ENCODE measurements around the gene DTHD1.

Gene DTHD1

DNA sequence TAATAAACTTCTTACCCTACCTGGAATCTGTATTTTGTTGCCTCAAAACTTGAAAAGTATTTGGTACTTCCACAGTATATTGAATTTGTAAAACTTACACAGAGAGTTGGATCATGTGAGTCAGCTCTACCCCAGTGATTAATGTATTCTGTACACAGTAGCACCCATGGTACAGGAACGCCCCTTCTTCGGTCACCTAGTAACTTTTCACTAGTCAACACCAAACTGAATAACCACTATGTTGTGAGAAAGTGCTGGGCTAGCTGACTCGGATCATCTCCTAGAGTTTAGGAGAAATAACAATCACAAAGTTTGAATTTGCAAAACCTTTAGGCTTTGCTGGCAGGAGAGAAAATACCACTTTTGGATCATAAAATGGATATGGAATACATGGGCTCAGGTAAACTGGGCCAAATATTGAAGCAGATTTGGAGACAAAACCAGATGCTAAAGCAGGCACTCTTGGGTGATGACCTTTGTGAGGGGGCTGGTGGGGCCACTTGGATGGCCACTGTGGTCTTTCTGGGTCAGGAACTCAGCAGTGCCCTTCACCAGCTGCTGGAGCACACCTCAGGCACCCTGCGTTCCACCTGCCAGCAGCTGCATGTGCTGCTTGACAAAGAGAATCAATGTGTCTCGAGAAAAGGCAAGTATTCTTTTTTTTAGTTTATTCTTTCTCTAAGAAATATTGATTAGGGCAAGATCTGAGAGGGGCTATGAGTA is at the start of gene DTHD1:
Gene DTHD1, plus strand, starts transcription at position 233 of the 723 bp plus-strand sequence. Its CDS starts 143 bp downstream, at position 376.
- no peak for DNase-seq

DNA sequence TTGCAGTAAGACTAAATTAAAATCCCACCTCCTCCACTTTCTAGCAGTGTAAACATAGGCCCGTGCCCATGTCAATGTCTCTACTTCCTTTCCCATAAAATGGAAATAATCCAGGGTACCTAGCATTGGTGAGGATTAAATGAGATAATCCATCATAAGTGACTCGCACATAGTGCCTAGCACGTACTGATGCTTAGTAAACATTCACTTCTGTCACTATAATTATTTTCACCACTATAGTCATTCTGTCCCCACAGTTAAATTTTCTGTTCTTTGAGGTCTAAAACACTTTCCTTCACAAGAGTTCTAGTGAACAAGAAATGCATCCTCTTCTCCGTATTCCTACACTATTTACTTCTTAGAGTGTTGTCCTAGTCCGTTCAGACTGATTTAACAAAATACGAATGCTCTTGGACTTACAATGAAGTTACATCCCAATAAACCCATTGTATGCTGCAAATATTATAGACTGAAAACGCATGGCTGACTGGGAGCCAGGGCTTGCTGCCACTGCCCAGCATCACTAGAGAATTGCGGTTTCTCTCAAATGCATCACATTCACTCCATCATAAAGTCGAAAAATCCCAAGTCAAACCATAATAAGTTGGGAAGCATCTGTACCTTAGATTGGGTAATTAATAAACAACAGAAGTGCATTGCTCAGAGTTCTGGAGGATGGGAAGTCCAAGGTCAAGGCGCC is 47.7 kb upstream of the DTHD1 start:
- no peak for DNase-seq

DNA sequence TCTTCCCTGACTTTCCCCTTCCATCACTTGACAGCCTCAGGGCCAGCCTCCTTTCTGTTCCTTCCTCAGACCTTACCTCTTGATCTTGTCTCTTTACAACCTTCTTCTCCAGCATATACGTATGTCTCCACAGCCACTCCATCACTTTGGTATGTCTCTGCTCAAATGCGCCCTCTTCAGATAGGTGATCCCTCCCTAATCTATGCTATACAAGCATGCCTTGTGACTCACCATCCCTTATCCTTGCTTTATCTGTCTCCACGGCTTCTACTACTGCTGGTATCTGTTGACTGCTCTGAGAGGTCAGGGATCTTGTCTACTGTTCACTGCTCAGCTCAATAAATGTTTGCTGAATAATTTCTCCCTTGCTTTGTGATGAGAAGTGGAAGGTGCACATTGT is 46.1 kb upstream of the DTHD1 start:
- no peak for DNase-seq

DNA sequence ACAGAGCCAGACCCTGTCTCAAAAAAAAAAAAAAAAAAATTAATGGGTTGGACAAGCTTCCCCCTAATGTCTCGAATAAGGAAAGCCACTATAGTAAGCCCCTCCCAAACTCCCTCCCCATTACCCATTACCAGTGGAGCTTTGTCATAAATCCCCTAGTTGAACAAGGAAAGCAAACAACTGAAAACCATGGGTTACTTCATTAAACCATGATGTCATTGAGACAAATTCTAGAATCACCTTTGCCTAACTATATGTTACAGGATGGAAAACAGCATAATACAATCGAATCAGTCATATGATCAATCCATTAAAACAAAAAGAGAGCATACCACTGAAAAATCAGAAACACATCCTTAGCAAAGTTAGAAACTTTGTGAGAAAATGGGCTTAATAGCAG is 45.3 kb upstream of the DTHD1 start:
- no peak for DNase-seq

DNA sequence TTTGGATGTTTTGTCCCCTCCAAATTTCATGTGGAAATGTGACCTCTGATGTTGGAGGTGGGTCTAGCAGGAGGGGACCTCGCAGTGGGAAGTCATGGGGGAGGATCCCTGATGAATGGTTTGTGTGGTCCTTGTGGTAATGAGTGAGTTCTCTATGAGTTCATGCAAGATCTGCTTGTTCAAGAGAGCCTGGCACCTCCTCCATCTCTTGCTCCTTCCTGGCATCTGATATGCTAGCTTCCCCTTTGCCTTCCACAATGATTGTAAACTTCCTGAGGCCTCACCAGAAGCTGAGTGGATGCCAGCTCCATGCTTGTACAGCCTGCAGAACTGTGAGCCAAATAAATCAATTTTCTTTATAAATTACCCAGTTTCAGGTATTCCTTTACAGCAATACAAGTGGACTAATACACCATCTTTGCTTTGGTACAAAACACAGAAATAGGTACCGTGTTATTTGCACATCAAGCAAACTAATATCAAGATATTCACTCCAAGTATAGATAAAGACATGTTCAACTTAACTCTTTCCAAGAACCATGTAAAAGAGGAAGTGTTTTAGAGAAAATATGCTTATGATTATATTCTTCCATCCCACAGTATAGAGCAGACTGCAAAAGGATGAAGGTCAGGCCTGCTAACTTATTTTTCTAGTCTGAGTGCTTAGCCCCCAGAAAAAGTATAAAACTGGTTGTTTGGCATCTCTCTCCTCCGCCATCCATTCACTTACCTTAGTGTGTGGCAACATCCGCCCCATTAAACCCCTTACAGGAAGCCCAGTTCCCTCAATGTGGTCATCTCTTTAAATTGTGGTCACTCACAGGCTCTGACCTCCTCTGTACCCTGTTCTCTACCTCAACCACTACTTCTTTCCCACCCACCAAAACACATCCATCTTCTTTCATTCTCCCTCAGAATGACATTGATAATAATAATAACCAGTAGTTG is 43.8 kb upstream of the DTHD1 start:
- DNase-seq: no peak

DNA sequence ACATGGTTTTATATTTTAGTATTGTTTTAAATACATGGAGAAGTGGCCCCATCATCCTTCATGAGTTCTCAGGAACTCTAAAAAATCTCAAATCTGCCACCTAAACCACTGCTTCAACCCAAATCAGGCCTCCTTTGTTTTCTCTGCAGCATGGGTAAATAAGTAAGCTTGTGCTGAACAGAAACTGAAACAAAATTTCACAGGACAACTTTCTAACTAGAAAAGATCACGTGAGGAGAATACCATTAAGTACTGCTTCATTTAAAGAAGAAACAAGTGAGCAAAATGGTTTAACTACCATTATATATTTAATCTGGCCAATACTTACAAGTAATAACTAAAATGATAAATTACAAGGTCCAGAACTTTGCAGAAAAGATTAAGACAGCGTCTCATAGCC is 39.6 kb upstream of the DTHD1 start:
- no peak for DNase-seq

DNA sequence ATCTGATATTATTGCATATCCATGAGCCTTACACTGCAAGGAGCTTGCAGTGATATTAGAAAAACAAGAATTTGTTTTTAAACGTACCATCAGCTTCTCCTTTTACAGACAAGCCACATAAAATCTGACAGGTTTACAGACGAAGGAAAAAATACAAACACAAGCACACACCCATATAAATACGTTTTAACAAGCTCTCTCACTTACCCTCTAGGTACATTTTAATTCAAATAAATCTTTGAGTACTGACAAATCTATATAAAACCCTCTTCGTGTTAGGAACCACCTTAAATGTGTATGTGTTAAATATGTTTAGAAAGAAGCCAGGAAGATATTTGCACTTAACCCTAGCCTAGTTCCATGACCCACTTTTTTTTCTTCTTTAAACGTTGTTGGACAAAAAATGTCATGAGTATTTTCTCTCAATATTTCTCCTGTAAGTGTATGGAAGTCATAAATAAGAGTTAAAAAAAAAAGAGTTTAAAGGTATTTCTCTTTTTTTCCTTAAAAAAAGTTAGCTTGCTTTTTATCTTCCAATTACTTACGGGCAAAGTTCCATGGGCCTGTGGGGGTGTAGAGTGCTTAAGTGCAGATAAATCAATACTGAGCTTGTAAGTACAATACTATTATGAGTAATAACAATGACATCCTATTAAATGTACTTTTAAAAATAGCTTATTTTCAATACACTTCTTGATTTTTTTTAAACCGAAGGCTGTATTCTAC is 38.6 kb upstream of the DTHD1 start:
- no peak for DNase-seq

DNA sequence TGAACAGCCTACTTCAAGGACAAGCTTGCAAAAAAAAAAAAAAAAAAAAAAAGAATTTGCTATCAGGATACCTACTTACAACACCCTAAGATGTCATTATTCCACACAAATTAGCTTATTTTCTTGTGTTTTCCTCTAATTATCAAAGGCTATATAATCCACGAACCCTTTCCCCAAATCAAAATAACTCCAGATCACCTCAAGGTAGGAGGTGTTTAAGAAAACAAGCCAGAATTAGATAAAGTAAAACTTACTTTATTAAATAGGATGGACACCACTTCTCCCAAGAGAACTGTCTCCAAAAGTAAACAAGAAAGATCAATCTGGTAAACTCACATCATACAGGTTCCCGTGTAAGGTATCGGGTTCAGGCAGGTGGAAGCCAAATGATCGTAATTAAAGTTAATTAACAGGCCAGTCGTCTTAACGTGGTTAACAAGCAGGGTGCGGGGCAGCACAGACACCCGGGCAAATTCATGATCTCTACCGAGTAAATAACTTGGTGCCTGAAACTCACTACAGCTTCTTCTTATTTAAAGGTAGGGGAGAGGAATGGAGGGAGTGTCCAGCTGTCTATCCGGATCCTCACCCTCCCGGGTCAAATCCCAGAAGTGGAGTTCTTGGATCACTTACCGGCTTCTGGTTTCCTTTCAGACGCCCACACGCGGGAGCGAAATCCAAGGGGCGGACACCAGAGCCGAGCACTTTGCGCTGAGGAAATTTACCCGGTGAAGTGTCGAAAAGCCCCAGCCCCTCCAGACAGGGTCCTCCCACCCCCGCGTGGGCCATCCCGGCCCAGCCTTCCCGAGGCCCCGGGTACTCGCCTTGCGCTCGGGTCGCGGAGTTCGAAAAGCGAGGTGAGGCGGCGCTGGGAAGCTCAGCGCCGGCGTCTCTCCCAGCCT is 37.8 kb upstream of the DTHD1 start:
- no peak for DNase-seq

DNA sequence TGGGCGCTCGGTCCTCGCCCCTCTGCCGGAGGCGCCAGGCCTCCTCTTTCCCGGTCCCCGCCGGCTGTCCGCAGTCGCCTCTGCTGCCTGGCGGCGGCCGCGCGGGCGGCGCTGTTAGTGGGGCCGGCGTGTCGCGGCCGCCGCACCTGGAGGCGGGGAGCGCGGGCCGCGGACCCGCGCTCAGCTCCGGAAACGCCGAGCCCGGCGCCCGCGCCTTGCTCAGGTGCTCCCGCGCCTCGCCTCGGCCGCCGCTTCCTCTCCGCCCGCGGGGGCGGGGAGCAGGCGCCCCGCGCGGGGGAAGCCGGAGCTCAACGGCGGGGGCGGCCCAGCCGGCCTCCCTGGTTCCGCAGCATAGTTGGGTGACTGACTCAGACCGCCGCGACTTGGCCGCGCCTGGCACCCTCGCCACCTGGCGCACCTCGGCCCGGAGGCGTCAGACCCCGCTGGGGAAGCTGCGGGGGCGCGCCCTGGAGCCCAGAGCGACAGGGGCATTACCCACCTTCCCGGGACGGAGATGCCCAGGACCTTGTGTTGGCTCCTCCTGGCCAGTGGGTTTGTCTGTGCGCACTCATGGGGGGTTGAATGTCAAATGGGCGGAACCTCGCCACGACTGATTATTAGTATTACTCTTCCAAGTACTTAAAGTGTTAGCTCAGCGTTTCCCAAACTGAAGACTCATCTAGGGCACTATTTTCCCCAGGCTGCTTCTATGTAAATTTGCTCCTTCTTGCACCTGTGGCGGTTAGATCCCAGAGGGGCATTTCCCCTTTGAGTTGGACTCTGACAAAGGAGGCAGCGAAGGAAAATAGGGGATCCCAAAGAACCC is 36.9 kb upstream of the DTHD1 start, which contains the start of gene ARAP2:
Gene ARAP2, minus strand, starts transcription at position 258 of the 826 bp plus-strand sequence. CDS start 15,028 bp downstream, outside the sequence.
- no peak for DNase-seq

DNA sequence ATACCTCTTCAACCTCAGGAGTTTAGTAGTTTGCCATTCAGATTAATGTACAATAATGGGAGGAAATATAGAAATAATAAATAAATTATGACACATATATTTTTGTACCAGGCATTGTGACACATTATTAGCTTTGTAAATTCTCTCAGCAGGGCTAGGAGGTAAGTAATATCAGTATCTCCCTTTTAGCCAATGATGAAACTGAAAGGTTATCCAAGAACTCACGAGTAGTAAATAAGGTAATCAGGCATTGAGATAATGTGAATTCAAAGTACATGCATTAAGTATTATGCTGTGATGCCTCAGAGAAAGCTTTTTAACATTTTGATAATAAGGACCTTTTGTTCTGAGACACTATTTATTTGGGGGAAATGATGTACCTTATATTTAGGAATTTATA is 31.8 kb upstream of the DTHD1 start:
- DNase-seq: no peak

DNA sequence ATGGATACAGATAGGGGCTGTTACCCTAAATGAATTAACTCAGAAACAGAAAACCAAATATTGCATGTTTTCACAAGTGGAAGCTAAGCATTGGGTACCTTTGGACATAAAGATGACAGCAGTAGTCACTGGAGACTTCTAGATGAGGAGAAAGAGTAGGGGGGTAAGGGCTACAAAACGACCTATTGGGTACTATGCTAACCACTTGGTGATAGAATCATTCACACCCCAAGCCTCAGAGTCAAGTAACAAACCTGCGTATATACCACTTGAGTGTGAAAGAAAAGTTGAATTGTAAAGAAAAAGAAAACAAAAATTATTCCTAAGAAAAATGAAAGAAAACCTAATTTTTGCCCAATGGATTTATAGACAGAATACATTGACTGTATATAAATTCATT is 29.4 kb upstream of the DTHD1 start:
- DNase-seq: no peak

DNA sequence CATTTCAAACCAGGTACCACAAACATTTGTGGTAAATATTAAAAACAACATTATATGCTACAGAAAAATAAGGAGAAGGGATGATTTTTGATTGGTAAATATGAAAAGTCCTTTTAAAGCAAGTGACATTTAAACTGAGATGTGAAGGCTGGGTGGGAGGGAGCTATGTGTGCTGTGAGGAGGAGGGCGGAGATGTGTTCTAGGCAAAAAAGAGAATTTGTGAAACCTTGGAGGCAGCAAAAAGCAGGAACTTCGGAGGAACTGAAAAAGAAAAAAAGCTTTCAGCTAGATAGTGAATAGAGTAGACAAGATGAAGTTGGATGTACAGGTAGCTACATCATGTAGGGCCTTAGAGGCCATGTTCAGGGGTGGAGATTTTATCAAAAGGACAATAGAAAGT is 27.0 kb upstream of the DTHD1 start:
- no peak for DNase-seq

DNA sequence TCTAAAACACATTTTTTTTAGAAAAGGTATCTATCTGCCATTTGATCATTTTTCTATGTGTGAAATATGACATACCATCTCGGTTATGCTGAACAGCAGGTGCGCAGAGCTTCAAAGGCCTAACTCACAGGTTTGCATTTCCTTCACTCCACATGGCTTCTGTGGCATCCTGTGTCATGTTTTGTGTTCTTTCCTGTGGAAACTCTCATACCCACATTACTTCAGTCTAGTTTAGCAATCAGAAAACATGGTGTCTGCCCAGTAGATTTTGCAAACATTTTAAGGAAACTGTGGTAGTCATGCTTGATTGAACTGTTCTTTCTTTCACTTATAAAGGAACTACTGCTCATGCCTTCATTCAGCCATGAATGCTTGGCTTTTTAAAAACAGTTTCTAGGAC is 25.8 kb upstream of the DTHD1 start:
- no peak for DNase-seq

DNA sequence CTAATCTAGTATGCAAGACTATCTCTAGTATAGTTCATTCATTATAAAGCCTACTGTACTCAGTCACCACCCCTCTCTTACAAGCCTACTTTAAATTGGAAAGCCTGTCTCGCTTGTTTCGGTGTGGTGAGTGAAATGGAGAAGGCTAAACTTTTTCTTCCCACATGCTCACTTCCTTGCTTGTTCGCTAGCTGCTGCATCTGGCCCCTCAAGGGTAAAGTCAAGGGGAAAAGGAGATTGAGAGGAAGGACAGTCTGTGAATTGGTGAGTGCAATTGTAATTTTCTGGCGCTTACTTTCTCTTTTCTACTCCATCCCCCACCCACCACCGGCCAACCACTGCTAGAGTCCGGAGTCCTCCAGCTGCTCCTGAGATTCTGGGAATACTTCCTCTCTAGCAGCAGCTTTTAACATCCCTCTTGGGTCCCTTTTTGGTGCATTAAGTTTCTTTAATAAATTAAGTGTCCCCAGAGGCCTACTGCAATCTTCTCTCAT is 25.0 kb upstream of the DTHD1 start:
- DNase-seq: no peak

DNA sequence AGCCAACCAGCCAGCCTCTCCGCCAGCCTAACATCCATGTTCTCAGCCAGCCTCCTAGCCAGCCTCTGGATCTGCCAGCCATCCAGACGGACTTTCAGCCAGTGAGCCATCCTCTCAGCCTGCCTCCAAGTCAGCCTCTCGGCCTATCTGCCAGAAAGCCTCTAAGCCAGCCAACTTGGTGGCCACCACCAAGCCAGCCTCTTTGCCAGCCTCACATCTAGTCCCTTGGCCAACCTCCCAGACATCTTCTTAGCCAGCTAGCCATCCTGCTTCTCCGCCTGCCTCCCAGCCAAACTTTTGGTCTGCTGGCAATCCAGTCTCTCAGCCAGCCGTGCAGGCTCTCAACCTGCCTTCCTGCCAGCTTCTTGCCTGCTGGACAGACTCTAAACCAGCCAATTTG is 20.7 kb upstream of the DTHD1 start:
- DNase-seq: no peak

DNA sequence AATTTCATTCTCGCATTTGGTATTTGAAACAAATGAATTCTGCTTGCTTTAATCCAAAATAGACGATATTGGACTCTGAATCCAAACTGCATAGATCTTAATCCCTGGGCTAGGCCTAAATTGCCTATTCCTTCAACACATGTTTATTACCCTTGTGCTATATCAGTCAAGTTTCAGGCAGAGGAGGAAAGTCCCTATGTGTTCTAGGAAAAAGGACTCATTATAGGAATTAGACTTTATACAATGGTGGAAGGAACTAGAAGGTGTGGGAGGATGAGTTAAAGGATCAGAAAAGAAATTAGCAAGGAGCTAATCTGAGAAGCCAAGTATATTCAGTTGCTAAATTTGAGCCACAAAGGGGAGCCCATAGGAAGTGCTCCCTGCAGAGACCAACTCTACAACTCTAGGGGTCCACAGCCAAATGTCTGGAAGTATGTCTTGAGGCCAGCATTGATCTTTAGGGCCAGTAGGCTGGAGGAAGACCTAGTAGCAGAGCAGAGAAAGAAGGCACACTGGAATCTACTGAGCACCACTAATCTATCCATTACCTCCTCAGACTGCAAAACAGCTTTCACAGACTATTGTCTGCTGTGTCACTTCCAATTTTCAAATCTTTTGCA is 17.1 kb upstream of the DTHD1 start:
- no peak for DNase-seq

DNA sequence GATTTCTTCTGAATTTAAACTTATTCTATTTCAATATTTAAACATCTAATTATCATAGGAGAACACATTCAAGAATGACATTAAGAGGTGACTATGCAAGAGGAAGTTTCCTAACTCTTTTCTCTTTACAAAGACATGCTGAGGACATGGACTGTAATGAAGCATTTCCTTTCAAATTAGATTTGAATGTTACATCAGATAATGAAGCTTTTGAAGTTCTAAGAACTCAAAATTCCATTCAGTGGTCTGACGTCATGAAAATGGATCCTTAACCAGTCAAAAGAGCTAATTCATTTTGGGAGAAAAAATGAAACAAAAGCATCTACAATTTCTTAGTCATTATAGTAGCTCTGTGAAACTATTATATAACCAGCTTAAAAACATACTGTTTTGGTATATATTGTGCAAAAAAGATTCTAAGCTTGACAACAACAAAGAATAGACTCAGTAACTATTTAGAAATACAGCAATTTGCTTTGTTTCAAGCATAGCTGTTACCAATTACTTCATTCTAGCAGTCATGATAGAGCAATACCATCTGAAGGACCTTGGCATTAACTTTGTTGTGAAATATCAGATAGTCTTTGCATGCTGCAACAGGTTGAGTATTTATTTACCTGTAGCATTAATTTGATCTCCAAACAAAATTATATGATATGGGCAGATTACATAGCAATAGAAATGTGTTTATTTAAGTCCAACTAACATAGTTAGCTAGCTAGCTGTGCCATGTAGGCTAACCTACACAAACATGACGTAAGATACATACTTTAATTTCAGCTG is 13.7 kb upstream of the DTHD1 start:
- no peak for DNase-seq

DNA sequence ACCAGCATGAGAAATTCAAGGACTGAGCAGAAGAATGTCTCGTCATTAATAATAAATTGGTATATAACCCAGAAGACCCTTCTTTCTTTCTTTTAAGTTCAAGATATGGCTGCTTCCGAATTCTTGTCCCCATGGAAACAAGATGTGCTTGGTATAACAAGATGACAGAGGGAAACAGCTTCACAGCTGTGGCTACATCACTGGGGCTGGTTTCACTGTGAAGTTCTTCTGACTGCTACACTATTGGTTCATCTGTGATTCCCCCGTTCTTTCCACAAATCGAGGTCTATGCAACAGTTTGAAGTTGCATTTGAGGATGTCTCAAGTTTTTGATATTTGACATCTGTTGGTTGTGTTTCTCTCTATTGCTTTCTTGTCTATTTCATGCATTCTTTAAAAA is 12.3 kb upstream of the DTHD1 start:
- DNase-seq: no peak

DNA sequence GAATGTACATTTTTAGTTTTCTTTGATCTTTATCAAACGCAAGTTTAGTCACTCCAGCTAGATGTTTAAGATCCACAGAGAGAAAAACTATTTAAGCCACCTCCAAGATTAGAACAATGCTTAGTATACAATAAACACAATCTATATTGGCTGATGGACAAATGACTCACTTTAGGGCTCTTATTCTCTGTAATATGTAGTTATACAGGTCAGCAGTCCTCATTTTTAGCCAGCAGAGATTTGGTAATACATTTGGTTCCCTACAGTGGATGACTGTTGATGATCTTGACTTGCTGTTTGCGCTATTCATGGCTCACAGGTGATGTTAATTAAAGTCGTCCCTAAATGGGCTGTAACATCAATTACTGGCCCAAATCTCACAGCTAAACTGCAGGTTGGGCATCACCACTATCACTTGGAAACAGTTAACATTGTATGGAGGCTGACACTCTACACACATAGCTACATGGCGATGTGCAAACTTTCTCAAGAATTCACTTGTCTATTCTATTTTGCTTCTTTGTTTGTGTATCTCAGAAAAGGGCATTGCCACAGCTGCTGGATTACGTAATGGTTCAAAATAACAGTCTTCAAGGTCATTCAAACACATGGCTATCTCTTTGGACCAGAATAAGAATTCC is 11.8 kb upstream of the DTHD1 start:
- DNase-seq: no peak
